HTR-8/SVneo (cell line): Measurements from ENCODE around the gene ANXA10.
A peak's percentile ranks its signal among the peaks of the same experiment; 100 is the strongest.

Experiments
- DNase-seq: peaks from one replicate; pipeline ENCODE4 v3.0.0; 2011; ENCODE audit warnings: low spot score, mixed read lengths; ENCODE audit not compliant: insufficient read length
- FAIRE-seq: peaks from 2 replicates; lab custom pipeline; 2011; peaks lifted over from hg19 to GRCh38; lab: Jason Lieb, UNC

ANXA10 gene

GRCh38 chr4:168152837-168153500 lies 60.6 kb downstream of the ANXA10 start:
- FAIRE-seq (no peak), DNase-seq (no peak)

- DNase-seq (peak; percentile 22), FAIRE-seq (peak; percentile 46)
Observed at GRCh38 chr4:168153596-168154440, 61.5 kb downstream of the ANXA10 start.

GRCh38 chr4:168154546-168155277 lies 62.4 kb downstream of the ANXA10 start:
- FAIRE-seq (no peak), DNase-seq (no peak)

GRCh38 chr4:168162604-168163003 lies 70.3 kb downstream of the ANXA10 start:
- peak; percentile 4 for FAIRE-seq
- DNase-seq = no peak

- DNase-seq (no peak), FAIRE-seq (no peak)
Observed at GRCh38 chr4:168163106-168163505, 70.8 kb downstream of the ANXA10 start.

- FAIRE-seq = no peak
- DNase-seq = no peak
Observed at GRCh38 chr4:168164045-168164444, 71.7 kb downstream of the ANXA10 start.

- FAIRE-seq (no peak), DNase-seq (no peak)
Observed at GRCh38 chr4:168164915-168165548, 72.7 kb downstream of the ANXA10 start.

GRCh38 chr4:168167714-168168284 lies 75.5 kb downstream of the ANXA10 start:
- DNase-seq = no peak
- no peak for FAIRE-seq

GRCh38 chr4:168174308-168174707 lies 82.0 kb downstream of the ANXA10 start:
- no peak for FAIRE-seq
- no peak for DNase-seq

- DNase-seq = no peak
- no peak for FAIRE-seq
Observed at GRCh38 chr4:168177546-168178149, 85.3 kb downstream of the ANXA10 start.

GRCh38 chr4:168183717-168184571 lies 91.6 kb downstream of the ANXA10 start:
- DNase-seq = peak; percentile 37
- peak; percentile 79 for FAIRE-seq

- no peak for FAIRE-seq
- DNase-seq = no peak
Observed at GRCh38 chr4:168188754-168189153, 96.4 kb downstream of the ANXA10 start.

GRCh38 chr4:168197926-168198325 lies 105.6 kb downstream of the ANXA10 start:
- no peak for FAIRE-seq
- no peak for DNase-seq

GRCh38 chr4:168199260-168199957 lies 107.1 kb downstream of the ANXA10 start:
- FAIRE-seq = no peak
- DNase-seq = no peak

GRCh38 chr4:168200685-168201084 lies 108.3 kb downstream of the ANXA10 start:
- peak; percentile 65 for FAIRE-seq

GRCh38 chr4:168203233-168203911 lies 111.0 kb downstream of the ANXA10 start:
- DNase-seq (no peak), FAIRE-seq (no peak)

More at GRCh38 chr4:168200685-168201084, 108.3 kb downstream of the ANXA10 start:
- no peak for DNase-seq

- FAIRE-seq (peak; percentile 72), DNase-seq (no peak)
Observed at GRCh38 chr4:168208957-168209614, 116.7 kb downstream of the ANXA10 start.
